Esophagus muscularis mucosa (tissue), 4 donors: ENCODE data around the gene S100Z.

Experiments
- EP300 ChIP-seq: sonication (generic); formaldehyde crosslinking; IDR thresholded peaks from one replicate; pipeline ENCODE4 v1.6.1; 2017; ENCODE audit warnings: antibody characterized with exemption
- POLR2A ChIP-seq: fragments of 450-650 bp; IDR thresholded peaks from one replicate; pipeline ENCODE4 v1.6.1; 2017; ENCODE audit warnings: antibody characterized with exemption, moderate library complexity, mild to moderate bottlenecking, low read depth
- TF ChIP-seq, protein P1 (sequence below), 3 experiments: fragments of 200-600 bp in 2 of 3; fragments of 450-650 bp in 1 of 3; sonication (generic) in 2 of 3; IDR thresholded peaks; one replicate each; pipeline ENCODE4 v1.5.1; 2017 to 2019; ENCODE audit warnings: antibody characterized with exemption in 3 of 3, mild to moderate bottlenecking in 2 of 3, moderate library complexity in 1 of 3

DNA sequence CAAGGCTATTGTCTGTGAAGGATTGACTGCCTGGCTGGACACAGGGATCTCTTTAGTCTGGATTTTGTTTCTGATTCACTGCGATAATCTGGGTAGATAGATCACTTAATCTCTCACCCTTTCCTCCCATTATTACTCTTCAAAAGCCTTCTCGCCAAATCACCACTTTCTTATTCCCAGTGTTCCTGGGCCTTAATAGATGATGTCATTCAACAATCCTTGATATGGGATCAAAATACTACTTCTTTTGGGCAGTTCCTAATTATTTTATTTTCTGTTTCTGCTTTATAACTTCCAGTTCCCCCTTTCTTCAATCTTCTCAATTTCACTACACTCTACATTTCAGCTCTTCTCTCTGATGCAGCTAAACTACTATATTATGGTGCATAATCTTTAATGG lies 96.3 kb downstream of the S100Z start:
- no peak for TF ChIP-seq POLR2A
- TF ChIP-seq, protein P1, sequence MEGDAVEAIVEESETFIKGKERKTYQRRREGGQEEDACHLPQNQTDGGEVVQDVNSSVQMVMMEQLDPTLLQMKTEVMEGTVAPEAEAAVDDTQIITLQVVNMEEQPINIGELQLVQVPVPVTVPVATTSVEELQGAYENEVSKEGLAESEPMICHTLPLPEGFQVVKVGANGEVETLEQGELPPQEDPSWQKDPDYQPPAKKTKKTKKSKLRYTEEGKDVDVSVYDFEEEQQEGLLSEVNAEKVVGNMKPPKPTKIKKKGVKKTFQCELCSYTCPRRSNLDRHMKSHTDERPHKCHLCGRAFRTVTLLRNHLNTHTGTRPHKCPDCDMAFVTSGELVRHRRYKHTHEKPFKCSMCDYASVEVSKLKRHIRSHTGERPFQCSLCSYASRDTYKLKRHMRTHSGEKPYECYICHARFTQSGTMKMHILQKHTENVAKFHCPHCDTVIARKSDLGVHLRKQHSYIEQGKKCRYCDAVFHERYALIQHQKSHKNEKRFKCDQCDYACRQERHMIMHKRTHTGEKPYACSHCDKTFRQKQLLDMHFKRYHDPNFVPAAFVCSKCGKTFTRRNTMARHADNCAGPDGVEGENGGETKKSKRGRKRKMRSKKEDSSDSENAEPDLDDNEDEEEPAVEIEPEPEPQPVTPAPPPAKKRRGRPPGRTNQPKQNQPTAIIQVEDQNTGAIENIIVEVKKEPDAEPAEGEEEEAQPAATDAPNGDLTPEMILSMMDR (IDR thresholded peaks at IDR 0.05) = no peak
- TF ChIP-seq EP300 = no peak
